Measurements from ENCODE around the gene TUBA4A.

The TUBA4A gene

GRCh38 chr2:219253753-219254589 is at the start of gene TUBA4A:
Gene TUBA4A, minus strand, starts transcription at chr2:219253918. Its CDS starts 60 bp downstream, at chr2:219253858.
- DNase-seq (ENCODE audit: low read depth): peak; percentile 89
- peak within 1 kb of the TSS; percentile 66 for H3K4me3 ChIP-seq (ENCODE audit: low read depth, low read length)
- TF ChIP-seq POLR2A (IDR thresholded peaks at IDR 0.05; ENCODE audit: extremely low read depth, insufficient read length): peak; percentile 96
- TF ChIP-seq MAX (IDR thresholded peaks at IDR 0.05; ENCODE audit: low read depth, low read length): peak; percentile 36; the same call in 1 of the 2 replicates
- no peak for TF ChIP-seq MYC (IDR thresholded peaks at IDR 0.05; ENCODE audit: low read depth, low read length)

GRCh38 chr2:219302412-219302968 is 48.8 kb upstream of the TUBA4A start:
- no peak for DNase-seq (ENCODE audit: low read depth)
- TF ChIP-seq CTCF (IDR thresholded peaks at IDR 0.05; ENCODE audit: low read depth, low read length) (no peak), MAX (IDR thresholded peaks at IDR 0.05; ENCODE audit: low read depth, low read length) (no peak), POLR2A (IDR thresholded peaks at IDR 0.05; ENCODE audit: extremely low read depth, insufficient read length) (no peak), MYC (IDR thresholded peaks at IDR 0.05; ENCODE audit: low read depth, low read length) (no peak)
- H3K4me3 ChIP-seq (ENCODE audit: low read depth, low read length): no peak overlapping the region

- TF ChIP-seq MAX (IDR thresholded peaks at IDR 0.05; ENCODE audit: low read depth, low read length) (no peak), MYC (IDR thresholded peaks at IDR 0.05; ENCODE audit: low read depth, low read length) (no peak), CTCF (IDR thresholded peaks at IDR 0.05; ENCODE audit: low read depth, low read length) (no peak), POLR2A (IDR thresholded peaks at IDR 0.05; ENCODE audit: extremely low read depth, insufficient read length) (no peak)
- DNase-seq (ENCODE audit: low read depth): no peak
- H3K4me3 ChIP-seq (ENCODE audit: low read depth, low read length): no peak overlapping the region
These were observed 46.3 kb upstream of the TUBA4A start for GRCh38 chr2:219300022-219300421.

GRCh38 chr2:219299372-219299760 is 45.6 kb upstream of the TUBA4A start:
- no peak overlapping the region for H3K4me3 ChIP-seq (ENCODE audit: low read depth, low read length)
- TF ChIP-seq POLR2A (IDR thresholded peaks at IDR 0.05; ENCODE audit: extremely low read depth, insufficient read length) (no peak), CTCF (IDR thresholded peaks at IDR 0.05; ENCODE audit: low read depth, low read length) (no peak), MYC (IDR thresholded peaks at IDR 0.05; ENCODE audit: low read depth, low read length) (no peak), MAX (IDR thresholded peaks at IDR 0.05; ENCODE audit: low read depth, low read length) (no peak)
- DNase-seq (ENCODE audit: low read depth): no peak

- DNase-seq (ENCODE audit: low read depth): peak; percentile 82
- TF ChIP-seq MAX (IDR thresholded peaks at IDR 0.05; ENCODE audit: low read depth, low read length): 0 out of 2 replicates have a peak, but pooled peaks have one; percentile 20
- peak; percentile 98 for TF ChIP-seq CTCF (IDR thresholded peaks at IDR 0.05; ENCODE audit: low read depth, low read length)
- TF ChIP-seq MYC (IDR thresholded peaks at IDR 0.05; ENCODE audit: low read depth, low read length): no peak
- no peak overlapping the region for H3K4me3 ChIP-seq (ENCODE audit: low read depth, low read length)
These were observed 45.1 kb upstream of the TUBA4A start for GRCh38 chr2:219298759-219299371.

Data from NB4 (cell line).